ENCODE measurements around the gene COL20A1. TPM values are rescaled to one million over a fixed set of nuclear protein-coding genes. Genes with fewer than 3 reads are reported as not detected.
"Not testable (repeated sequence)": the region's sequence is repeated elsewhere in the genome, so short reads cannot be mapped to it uniquely, and the experiment has no call there.

Gene COL20A1
- total RNA-seq, 1 donor from 2014 or later = not detected

- ATAC-seq = not testable (repeated sequence)
Measured at GRCh38 chr20:63305933-63306672, 13.1 kb downstream of the COL20A1 start.

GRCh38 chr20:63306673-63307537 lies 13.9 kb downstream of the COL20A1 start:
- DNase-seq (ENCODE audit: low spot score) = no peak
- ATAC-seq = no peak

More at GRCh38 chr20:63305933-63306672, 13.1 kb downstream of the COL20A1 start:
- DNase-seq (ENCODE audit: low spot score) = not testable (repeated sequence)

GRCh38 chr20:63307538-63308217 lies 14.7 kb downstream of the COL20A1 start:
- ATAC-seq (no peak), DNase-seq (ENCODE audit: low spot score) (no peak)

DNA sequence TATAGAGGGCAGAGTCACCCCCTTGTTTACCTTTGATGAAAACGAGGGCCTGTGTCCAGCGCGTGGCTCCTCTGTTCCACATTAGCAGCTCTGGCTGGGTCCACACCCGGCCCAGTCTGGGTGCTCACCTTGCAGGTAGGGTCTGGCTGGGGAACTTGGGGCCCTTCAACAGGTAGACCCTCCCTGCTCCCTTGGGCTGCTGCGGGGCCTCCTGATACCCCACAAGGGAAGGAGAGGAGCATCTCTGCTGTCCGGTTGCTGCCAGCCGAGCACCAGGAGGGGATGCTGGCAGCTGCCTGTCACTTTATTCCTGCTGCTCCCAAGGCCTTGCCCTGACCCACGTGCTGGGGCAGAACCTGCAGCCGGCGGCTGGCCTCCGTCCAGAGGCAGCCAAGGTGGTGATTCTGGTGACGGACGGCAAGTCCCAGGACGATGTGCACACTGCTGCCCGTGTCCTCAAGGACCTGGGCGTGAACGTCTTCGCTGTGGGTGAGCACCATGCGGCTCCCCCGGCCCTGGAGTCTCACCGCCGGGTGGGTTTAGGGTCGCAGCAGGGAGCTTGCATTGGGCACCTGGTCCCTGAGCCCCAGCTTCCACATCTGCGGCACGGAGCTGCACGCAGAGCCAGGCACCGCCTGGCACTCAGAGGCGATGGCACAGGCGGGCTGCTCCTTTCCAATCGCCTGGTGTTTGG lies 15.4 kb downstream of the COL20A1 start:
- ATAC-seq = no peak
- no peak for DNase-seq (ENCODE audit: low spot score)

DNA sequence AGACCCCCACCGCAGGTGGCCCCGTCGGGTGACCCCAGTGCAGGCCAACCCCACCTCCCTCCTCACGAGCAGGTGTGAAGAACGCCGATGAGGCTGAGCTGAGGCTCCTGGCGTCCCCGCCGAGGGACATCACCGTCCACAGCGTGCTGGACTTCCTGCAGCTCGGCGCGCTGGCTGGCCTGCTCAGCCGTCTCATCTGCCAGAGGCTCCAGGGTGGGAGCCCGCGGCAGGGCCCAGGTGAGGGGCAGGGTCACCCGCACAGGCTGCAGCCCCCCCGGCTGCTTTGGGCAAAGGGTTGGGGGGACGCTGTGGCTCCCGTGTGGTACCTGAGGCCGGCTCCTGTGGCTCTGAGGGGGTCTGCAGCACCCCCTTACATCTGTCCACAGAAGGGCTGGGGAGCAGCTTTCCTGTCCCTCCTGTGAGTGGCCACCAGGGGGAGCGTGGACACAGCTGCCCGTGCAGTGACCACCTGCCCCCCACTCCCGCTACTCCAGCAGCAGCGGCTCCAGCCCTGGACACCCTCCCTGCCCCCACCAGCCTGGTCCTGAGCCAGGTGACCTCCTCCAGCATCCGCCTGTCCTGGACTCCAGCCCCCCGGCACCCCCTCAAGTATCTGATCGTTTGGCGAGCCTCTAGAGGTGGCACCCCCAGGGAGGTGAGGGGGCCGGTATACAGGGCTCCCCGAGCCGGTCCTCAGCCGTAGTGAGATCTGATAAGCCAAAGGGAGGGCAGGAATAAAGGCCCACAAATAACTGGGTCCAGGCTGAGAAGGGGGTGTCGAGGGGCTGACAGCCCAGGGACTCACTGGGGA lies 16.5 kb downstream of the COL20A1 start:
- ATAC-seq (peak; percentile 77), DNase-seq (ENCODE audit: low spot score) (no peak)

DNA sequence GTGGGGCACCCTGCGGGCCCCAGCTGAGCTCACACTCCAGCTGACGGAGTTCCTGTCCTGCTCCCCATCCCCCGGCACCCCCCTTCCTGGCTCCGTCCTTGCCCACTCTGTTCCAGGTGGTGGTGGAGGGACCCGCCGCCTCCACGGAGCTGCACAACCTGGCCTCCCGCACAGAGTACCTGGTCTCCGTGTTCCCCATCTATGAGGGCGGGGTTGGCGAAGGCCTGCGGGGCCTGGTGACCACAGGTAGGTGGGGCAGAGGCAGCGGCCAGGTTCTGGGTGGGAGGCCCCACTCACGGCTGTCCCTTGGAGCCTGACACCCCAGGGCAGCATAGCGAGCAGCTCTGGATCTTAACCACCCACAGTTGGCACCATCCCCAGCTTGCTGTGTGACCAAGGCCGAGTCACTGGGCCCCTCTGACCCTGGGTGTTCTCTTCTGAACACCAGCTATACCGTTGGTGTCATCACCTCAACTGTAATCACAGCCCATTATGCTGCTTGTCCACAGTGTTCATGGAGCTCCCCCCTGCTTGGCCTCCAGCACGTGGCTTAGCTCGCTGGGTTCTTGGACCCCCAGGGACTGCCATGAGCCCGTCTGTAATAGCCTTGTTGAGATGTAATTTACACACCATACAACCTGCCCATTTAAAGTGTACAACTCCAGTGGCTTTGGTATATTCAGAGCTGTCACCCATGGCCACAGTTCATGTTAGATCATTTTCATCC lies 17.4 kb downstream of the COL20A1 start:
- DNase-seq (ENCODE audit: low spot score) (no peak), ATAC-seq (no peak)

GRCh38 chr20:63311186-63311832 lies 18.3 kb downstream of the COL20A1 start:
- ATAC-seq (no peak), DNase-seq (ENCODE audit: low spot score) (no peak)

DNA sequence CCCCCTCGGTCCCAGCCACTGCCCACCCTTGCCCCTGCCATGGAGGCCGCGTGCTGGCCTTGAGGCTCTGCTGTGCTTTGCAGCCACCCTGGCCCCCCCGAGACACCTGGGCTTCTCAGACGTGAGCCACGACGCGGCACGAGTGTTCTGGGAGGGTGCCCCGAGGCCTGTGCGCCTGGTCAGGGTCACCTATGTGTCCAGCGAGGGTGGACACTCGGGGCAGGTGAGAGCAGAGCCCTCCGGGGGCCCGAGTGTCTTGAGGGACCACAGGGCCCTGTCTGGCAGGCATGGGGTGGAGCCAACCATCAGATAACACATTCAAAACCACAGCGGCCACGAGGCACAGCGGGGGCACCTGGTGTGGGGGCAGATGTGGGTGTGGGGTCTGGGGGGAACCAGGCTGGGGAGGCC lies 18.9 kb downstream of the COL20A1 start:
- DNase-seq (ENCODE audit: low spot score) = no peak

DNA sequence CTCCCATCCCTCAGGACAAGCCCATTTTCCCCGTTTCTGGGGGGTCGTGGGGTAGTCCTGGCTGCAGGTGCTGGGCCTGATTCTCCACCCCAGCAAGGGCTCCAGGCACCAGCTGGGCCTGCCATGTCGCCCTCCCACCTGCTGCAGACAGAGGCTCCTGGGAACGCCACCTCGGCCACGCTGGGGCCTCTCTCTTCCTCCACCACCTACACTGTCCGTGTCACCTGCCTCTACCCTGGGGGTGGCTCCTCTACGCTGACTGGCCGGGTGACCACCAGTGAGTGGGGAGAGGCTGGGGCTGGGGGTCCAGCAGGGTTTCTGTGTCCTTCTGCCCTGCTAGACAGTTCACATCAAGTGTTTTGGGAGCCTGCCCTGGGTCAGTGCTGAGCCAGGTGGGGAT lies 19.3 kb downstream of the COL20A1 start:
- DNase-seq (ENCODE audit: low spot score) = no peak
- ATAC-seq = no peak

More for the DNA sequence above, 18.9 kb downstream of the COL20A1 start:
- ATAC-seq = no peak

GRCh38 chr20:63312690-63313348 lies 19.8 kb downstream of the COL20A1 start:
- DNase-seq (ENCODE audit: low spot score) = no peak
- ATAC-seq = no peak

GRCh38 chr20:63313349-63314014 lies 20.5 kb downstream of the COL20A1 start:
- ATAC-seq (no peak), DNase-seq (ENCODE audit: low spot score) (no peak)

- DNase-seq (ENCODE audit: low spot score) (no peak), ATAC-seq (no peak)
Measured at GRCh38 chr20:63314015-63314471, 21.1 kb downstream of the COL20A1 start.

- DNase-seq (ENCODE audit: low spot score) = no peak
- no peak for ATAC-seq
Measured at GRCh38 chr20:63314566-63315239, 21.7 kb downstream of the COL20A1 start.

DNA sequence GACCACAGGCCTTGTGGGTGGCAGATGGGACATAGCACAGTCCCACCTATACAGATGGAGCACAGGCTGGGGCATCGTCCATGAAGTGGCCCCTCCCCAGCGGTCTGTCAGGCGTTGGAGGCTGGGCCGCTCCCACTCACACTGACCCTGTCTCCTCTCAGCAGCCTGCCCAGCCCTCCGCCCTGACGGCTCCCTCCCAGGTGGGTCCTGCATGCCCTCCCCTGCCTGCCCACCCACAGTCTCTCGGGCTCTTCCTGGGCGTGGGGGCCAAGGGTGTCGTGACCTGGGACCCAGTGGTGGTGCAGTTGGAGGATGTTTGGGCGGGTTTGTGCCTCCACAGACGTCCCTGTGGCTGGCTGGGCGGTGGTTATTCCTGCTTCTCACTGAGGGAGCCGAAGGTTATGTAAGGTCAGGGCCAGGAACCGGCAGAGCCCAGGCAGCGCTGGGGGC lies 22.3 kb downstream of the COL20A1 start:
- ATAC-seq = no peak

GRCh38 chr20:63315731-63316491 lies 22.9 kb downstream of the COL20A1 start:
- no peak for ATAC-seq
- DNase-seq (ENCODE audit: low spot score) = no peak

More for the DNA sequence above, 22.3 kb downstream of the COL20A1 start:
- no peak for DNase-seq (ENCODE audit: low spot score)

DNA sequence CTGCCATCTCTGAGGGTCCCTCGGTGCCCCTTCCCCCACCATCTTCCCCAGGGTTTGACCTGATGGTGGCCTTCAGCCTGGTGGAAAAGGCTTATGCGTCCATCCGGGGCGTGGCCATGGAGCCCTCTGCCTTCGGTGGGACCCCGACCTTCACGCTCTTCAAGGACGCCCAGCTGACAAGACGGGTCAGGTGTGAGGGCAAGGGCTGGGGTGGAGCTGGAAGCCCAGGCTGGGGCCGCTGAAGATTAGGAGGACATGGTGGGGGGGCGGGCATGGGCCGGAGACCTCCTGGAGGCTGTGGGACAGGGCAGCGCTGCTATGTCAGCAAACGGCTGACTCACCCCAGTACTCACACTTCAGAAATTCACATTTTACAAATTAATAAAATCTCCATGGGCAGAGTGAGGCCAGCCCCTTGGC lies 23.5 kb downstream of the COL20A1 start:
- ATAC-seq (no peak), DNase-seq (ENCODE audit: low spot score) (no peak)
